HEK293 (cell line): Measurements from ENCODE around the gene PTMA.

Source experiments
- GLI2 ChIP-seq: fragments of 450-650 bp; formaldehyde crosslinking; IDR thresholded peaks from 2 replicates; pipeline ENCODE4; 2017; ENCODE audit warnings: missing biosample characterization, missing genetic modification characterization, low read depth, borderline replicate concordance
- GLIS1 ChIP-seq: fragments of 450-650 bp; formaldehyde crosslinking; IDR thresholded peaks from 2 replicates; pipeline ENCODE4 v1.5.1; 2016; ENCODE audit warnings: missing biosample characterization, missing genetic modification characterization
- IKZF3 ChIP-seq: fragments of 450-650 bp; IDR thresholded peaks from 2 replicates; pipeline ENCODE4 v1.5.0; 2018; ENCODE audit warnings: missing biosample characterization, mild to moderate bottlenecking, missing genetic modification characterization, moderate library complexity
- MZF1 ChIP-seq: fragments of 450-650 bp; formaldehyde crosslinking; IDR thresholded peaks from 2 replicates; pipeline ENCODE4 v1.5.1; 2017; ENCODE audit warnings: missing biosample characterization, missing genetic modification characterization, borderline replicate concordance
- SP7 ChIP-seq: fragments of 450-650 bp; formaldehyde crosslinking; IDR thresholded peaks from 2 replicates; pipeline ENCODE4 v1.5.1; 2016; ENCODE audit warnings: missing biosample characterization, missing genetic modification characterization
- TRIM28 ChIP-seq: IDR thresholded peaks from 2 replicates; pipeline ENCODE4 v1.6.1; 2011; ENCODE audit warnings: low read length, control low read depth, borderline replicate concordance
- ZBTB1 ChIP-seq: fragments of 450-650 bp; formaldehyde crosslinking; IDR thresholded peaks from 2 replicates; pipeline ENCODE4 v1.5.1; 2016; ENCODE audit warnings: missing biosample characterization, missing genetic modification characterization
- ZBTB21 ChIP-seq: fragments of 450-650 bp; formaldehyde crosslinking; IDR thresholded peaks from 2 replicates; pipeline ENCODE4 v1.5.1; 2017; ENCODE audit warnings: missing biosample characterization, missing genetic modification characterization
- ZBTB6 ChIP-seq: fragments of 450-650 bp; formaldehyde crosslinking; IDR thresholded peaks from 2 replicates; pipeline ENCODE4 v1.5.1; 2017; ENCODE audit warnings: missing biosample characterization, missing genetic modification characterization
- ZNF114 ChIP-seq: fragments of 450-650 bp; formaldehyde crosslinking; IDR thresholded peaks from 2 replicates; pipeline ENCODE4 v1.5.0; 2017; ENCODE audit warnings: missing biosample characterization, missing genetic modification characterization
- ZNF121 ChIP-seq: fragments of 450-650 bp; formaldehyde crosslinking; IDR thresholded peaks from 2 replicates; pipeline ENCODE4 v1.5.1; 2016; ENCODE audit warnings: missing biosample characterization, missing genetic modification characterization
- ZNF157 ChIP-seq: fragments of 450-650 bp; formaldehyde crosslinking; IDR thresholded peaks from 2 replicates; pipeline ENCODE4 v1.5.1; 2016; ENCODE audit warnings: missing biosample characterization, missing genetic modification characterization
- ZNF221 ChIP-seq: fragments of 450-650 bp; formaldehyde crosslinking; IDR thresholded peaks from 2 replicates; pipeline ENCODE4 v1.5.1; 2017; ENCODE audit warnings: missing biosample characterization, missing genetic modification characterization, borderline replicate concordance
- ZNF341 ChIP-seq: fragments of 450-650 bp; formaldehyde crosslinking; IDR thresholded peaks from 2 replicates; pipeline ENCODE4; 2016; ENCODE audit warnings: low read depth, missing biosample characterization, missing genetic modification characterization
- ZNF391 ChIP-seq: fragments of 450-650 bp; formaldehyde crosslinking; IDR thresholded peaks from 2 replicates; pipeline ENCODE4 v1.5.1; 2016; ENCODE audit warnings: low read depth, missing biosample characterization, missing genetic modification characterization, borderline replicate concordance
- ZNF423 ChIP-seq: fragments of 450-650 bp; formaldehyde crosslinking; IDR thresholded peaks from 2 replicates; pipeline ENCODE4 v1.5.1; 2016; ENCODE audit warnings: missing biosample characterization, missing genetic modification characterization
- ZNF433 ChIP-seq: fragments of 450-650 bp; formaldehyde crosslinking; IDR thresholded peaks from 2 replicates; pipeline ENCODE4 v1.5.1; 2016; ENCODE audit warnings: missing biosample characterization, missing genetic modification characterization, low read depth
- ZNF513 ChIP-seq: fragments of 450-650 bp; IDR thresholded peaks from 2 replicates; pipeline ENCODE4 v1.5.1; 2018; ENCODE audit warnings: missing biosample characterization, missing genetic modification characterization
- ZNF518A ChIP-seq: fragments of 450-650 bp; formaldehyde crosslinking; conservative IDR thresholded peaks from 2 replicates; pipeline ENCODE4 v1.5.1; 2016; ENCODE audit warnings: low read depth, missing biosample characterization, missing genetic modification characterization
- ZNF530 ChIP-seq: fragments of 450-650 bp; formaldehyde crosslinking; IDR thresholded peaks from 2 replicates; pipeline ENCODE4 v1.5.1; 2016; ENCODE audit warnings: low read depth, missing biosample characterization, missing genetic modification characterization
- ZNF624 ChIP-seq: fragments of 450-650 bp; formaldehyde crosslinking; IDR thresholded peaks from 2 replicates; pipeline ENCODE4 v1.5.1; 2017; ENCODE audit warnings: missing biosample characterization, missing genetic modification characterization
- ZNF645 ChIP-seq: fragments of 450-650 bp; formaldehyde crosslinking; IDR thresholded peaks from 2 replicates; pipeline ENCODE4; 2016; ENCODE audit warnings: missing biosample characterization, missing genetic modification characterization
- ZNF664 ChIP-seq: fragments of 450-650 bp; formaldehyde crosslinking; IDR thresholded peaks from 2 replicates; pipeline ENCODE4 v1.5.1; 2016; ENCODE audit warnings: missing biosample characterization, missing genetic modification characterization
- ZNF776 ChIP-seq: fragments of 450-650 bp; formaldehyde crosslinking; IDR thresholded peaks from 2 replicates; pipeline ENCODE4 v1.5.0; 2017; ENCODE audit warnings: missing biosample characterization, missing genetic modification characterization, borderline replicate concordance
- ZSCAN18 ChIP-seq: fragments of 450-650 bp; formaldehyde crosslinking; IDR thresholded peaks from 2 replicates; pipeline ENCODE4 v1.5.1; 2016; ENCODE audit warnings: missing biosample characterization, missing genetic modification characterization
- ZSCAN30 ChIP-seq: fragments of 450-650 bp; IDR thresholded peaks from 2 replicates; pipeline ENCODE4 v1.5.1; 2018; ENCODE audit warnings: missing biosample characterization, mild to moderate bottlenecking, missing genetic modification characterization, moderate library complexity

The PTMA gene

GRCh38 chr2:231714639-231715498 lies 6.5 kb downstream of the PTMA start (continued):
- no peak for TF ChIP-seq ZSCAN18 (tag by site-specific recombination)
- TF ChIP-seq ZNF776: no peak
- TF ChIP-seq ZSCAN30 (tag by site-specific recombination): 0 out of 2 replicates have a peak, but pooled peaks have one; percentile 3
- TF ChIP-seq ZNF341 (tag by site-specific recombination): no peak
- TF ChIP-seq GLIS1: 0 out of 2 replicates have a peak, but pooled peaks have one; percentile 27
- TF ChIP-seq ZBTB1 (tag by site-specific recombination): no peak
- TF ChIP-seq ZNF645 (tag by site-specific recombination): no peak
- TF ChIP-seq ZNF513 (tag by site-specific recombination): no peak
- no peak for TF ChIP-seq ZNF530 (tag by site-specific recombination)
- no peak for TF ChIP-seq ZBTB21 (tag by site-specific recombination)
- TF ChIP-seq TRIM28: peak; percentile 18; the same call in 1 of the 2 replicates
- 0 out of 2 replicates have a peak, but pooled peaks have one; percentile 10 for TF ChIP-seq SP7 (tag by site-specific recombination)
- no peak for TF ChIP-seq ZNF121
- no peak for TF ChIP-seq ZNF423 (tag by site-specific recombination)
- TF ChIP-seq ZNF221: no peak
- TF ChIP-seq ZNF664 (tag by site-specific recombination): no peak
- TF ChIP-seq MZF1 (tag by site-specific recombination): peak; percentile 16; the same call in 1 of the 2 replicates
- no peak for TF ChIP-seq ZBTB6 (tag by site-specific recombination)
- TF ChIP-seq ZNF114 (tag by site-specific recombination): no peak
- TF ChIP-seq GLI2 (tag by site-specific recombination): no peak
- TF ChIP-seq ZNF433 (tag by site-specific recombination): no peak
- TF ChIP-seq ZNF518A: no peak
- TF ChIP-seq ZNF624 (tag by site-specific recombination): no peak
- TF ChIP-seq ZNF157 (tag by site-specific recombination): no peak
- TF ChIP-seq IKZF3 (tag by site-specific recombination): no peak
- TF ChIP-seq ZNF391 (tag by site-specific recombination): 0 out of 2 replicates have a peak, but pooled peaks have one; percentile 22
